Activated naive CD8-positive, alpha-beta T cell treated with anti-CD3 and anti-CD28 coated beads, Interleukin-2, amount 10 ng/mL, durations not matched to agents 7 days and 5 days (primary cell): Measurements from ENCODE around the gene IRF9. TPM values are rescaled to one million over a fixed set of nuclear protein-coding genes. Genes with fewer than 3 reads are reported as not detected.

Experiments used
- ATAC-seq: fragments of 150-1000 bp; cut with Tn5 transposase; one replicate; pipeline ENCODE4 v1.10.0; 2021; ENCODE audit warnings: low read depth, moderate library complexity
- POLR2A ChIA-PET: fragments of 350-600 bp; sonication (Branson Sonifier 250); formaldehyde crosslinking; loops from one replicate; lab custom pipeline; 2021; ENCODE audit warnings: antibody characterized with exemption; lab: Charles Lee
- DNase-seq: peaks from one replicate; pipeline ENCODE4 v3.0.0; 2021
- H3K27ac Mint-ChIP-seq: one replicate; pipeline ENCODE4 v1.8.0; 2022; ENCODE audit warnings: mild to moderate bottlenecking, mixed read lengths
- H3K27me3 Mint-ChIP-seq: one replicate; pipeline ENCODE4 v1.8.0; 2022; ENCODE audit warnings: mild to moderate bottlenecking, moderate library complexity, mixed read lengths
- H3K36me3 Mint-ChIP-seq: one replicate; pipeline ENCODE4 v1.8.0; 2021; ENCODE audit warnings: mild to moderate bottlenecking, mixed read lengths
- H3K4me1 Mint-ChIP-seq: one replicate; pipeline ENCODE4 v1.8.0; 2021; ENCODE audit warnings: mixed read lengths
- H3K4me3 Mint-ChIP-seq: one replicate; pipeline ENCODE4 v1.8.0; 2022; ENCODE audit warnings: mild to moderate bottlenecking, moderate library complexity, mixed read lengths
- H3K9me3 Mint-ChIP-seq: one replicate; pipeline ENCODE4 v1.8.0; 2021; ENCODE audit warnings: mixed read lengths
- total RNA-seq, 2 experiments: library from RNA; stranded (reverse); gene quantifications; one replicate each; pipeline ENCODE4 v1.2.3, GENCODE V29; 2021

IRF9 gene
- total RNA-seq, 2 experiments from 2014 or later, result 234 to 252 TPM

DNA sequence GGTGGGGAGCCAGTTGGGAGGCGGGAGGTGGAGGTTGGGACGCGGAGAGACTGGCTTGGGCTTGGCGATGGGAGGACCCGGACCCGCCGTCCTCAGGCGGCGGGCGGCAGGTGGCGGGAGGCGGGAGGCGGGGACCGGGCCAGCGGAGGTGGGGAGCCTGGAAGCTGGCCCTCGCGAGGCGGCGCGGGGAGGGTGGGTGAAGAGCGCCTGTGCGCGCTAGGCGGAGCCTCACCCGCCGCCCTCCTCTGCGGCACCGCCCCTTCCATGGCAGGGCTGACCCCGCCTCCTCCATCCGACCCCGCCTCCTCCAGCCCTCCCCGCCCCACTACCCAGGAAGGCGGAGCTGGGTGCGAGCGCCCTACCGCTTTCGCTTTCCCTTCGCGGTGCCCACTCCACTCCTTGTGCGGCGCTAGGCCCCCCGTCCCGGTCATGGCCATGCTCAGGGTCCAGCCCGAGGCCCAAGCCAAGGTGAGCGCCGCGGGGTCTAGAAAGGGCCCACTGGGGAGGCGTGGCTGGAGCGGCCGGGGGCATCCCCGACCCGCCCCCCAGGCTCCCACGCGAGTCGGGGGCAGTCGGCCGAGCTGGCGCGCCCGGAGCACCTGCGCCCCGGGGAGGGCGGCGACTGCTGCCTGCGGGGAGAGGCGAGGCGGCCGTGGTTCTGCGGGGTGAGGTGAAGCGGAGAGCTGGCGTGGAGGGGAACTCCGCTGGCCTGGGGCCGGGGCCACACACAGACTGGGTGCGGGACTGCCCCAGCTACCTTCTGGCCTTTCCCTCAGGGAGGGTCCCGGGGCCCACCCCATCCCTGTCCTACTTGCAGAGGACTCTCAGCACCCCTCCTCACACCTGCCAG, 25.0 kb upstream of the IRF9 start, which contains the start of gene PSME1:
Gene PSME1 (plus strand): TSS at position 361 of the 850 bp plus-strand sequence. CDS start 69 bp downstream, at position 430.
- H3K27ac Mint-ChIP-seq, result peak within 1 kb of the TSS; percentile 94
- peaks cover 40% of the 10 kb centered on the region for H3K36me3 Mint-ChIP-seq
- peak; percentile 87 for ATAC-seq
- no peaks in the 10 kb centered on the region for H3K9me3 Mint-ChIP-seq
- H3K27me3 Mint-ChIP-seq, result no peaks in the 10 kb centered on the region
- H3K4me3 Mint-ChIP-seq, result peak within 1 kb of the TSS; percentile 96
- POLR2A ChIA-PET, result interaction anchor here (0.5 to 7.5 kb wide), 24 partner anchors 8 to 301 kb away, joined by 3 to 176 read pairs (median 4); partner anchors contain the start of genes CHMP4A, DCAF11, IRF9 and NRL
- peaks cover 51% of the 10 kb centered on the region for H3K4me1 Mint-ChIP-seq
- peak; percentile 97 for DNase-seq

DNA sequence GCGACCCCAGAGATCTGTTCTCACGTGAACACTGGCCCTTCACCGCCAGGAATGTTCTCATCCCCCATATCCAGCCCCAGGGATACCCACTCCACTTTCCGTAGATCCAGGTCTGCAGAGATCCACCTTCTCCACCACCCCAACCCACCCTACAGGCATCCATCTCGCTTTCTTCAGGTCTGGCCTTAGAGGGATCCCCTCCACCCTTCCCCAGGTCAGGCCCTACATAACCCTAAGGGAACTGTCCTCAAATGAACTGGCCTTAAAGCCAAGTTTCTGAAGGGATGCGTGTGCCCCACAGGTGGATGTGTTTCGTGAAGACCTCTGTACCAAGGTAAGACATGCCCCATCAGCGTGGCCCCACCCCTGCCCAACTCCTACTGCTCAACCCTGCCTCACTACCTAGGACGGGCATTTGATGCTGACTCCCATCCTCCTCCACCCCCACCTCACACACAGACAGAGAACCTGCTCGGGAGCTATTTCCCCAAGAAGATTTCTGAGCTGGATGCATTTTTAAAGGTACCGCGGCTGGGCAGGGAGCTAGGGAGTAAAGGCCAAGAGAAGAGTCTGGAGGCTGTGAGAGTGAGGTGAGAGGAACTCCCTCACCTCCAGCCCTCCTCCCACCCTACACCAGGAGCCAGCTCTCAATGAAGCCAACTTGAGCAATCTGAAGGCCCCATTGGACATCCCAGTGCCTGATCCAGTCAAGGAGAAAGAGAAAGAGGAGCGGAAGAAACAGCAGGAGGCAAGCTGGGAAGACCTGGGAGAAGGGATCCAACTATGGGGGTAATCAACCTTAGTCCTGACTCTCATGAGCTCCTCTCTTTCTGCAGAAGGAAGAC, 24.2 kb upstream of the IRF9 start:
- Mint-ChIP-seq H3K4me1 (peaks cover 50% of the 10 kb centered on the region), H3K36me3 (peaks cover 39% of the 10 kb centered on the region)
- POLR2A ChIA-PET, result interaction anchor here (0.9 to 7.5 kb wide), 15 partner anchors 7 to 160 kb away, joined by 3 to 176 read pairs (median 13); partner anchors contain the start of genes CHMP4A, DCAF11, IRF9 and NRL

GRCh38 chr14:24137529-24138395, 23.3 kb upstream of the IRF9 start:
- peaks cover 42% of the 10 kb centered on the region for H3K36me3 Mint-ChIP-seq
- ATAC-seq (no peak), DNase-seq (no peak)
- H3K4me1 Mint-ChIP-seq, result peaks cover 47% of the 10 kb centered on the region
- H3K9me3 Mint-ChIP-seq, result no peaks in the 10 kb centered on the region
- POLR2A ChIA-PET, result interaction anchor here (1.2 to 7.5 kb wide), 11 partner anchors 9 to 76 kb away, joined by 3 to 176 read pairs (median 17); partner anchors contain the start of genes CHMP4A, DCAF11, IRF9 and NRL
- peak overlapping the region; percentile 100 for H3K4me3 Mint-ChIP-seq
- H3K27me3 Mint-ChIP-seq, result no peaks in the 10 kb centered on the region
- peak overlapping the region; percentile 94 for H3K27ac Mint-ChIP-seq

More for the DNA sequence above, 24.2 kb upstream of the IRF9 start:
- H3K9me3 Mint-ChIP-seq, result no peaks in the 10 kb centered on the region
- peak overlapping the region; percentile 94 for H3K27ac Mint-ChIP-seq
- DNase-seq (no peak), ATAC-seq (no peak)
- no peaks in the 10 kb centered on the region for H3K27me3 Mint-ChIP-seq
- peak overlapping the region; percentile 96 for H3K4me3 Mint-ChIP-seq

- H3K36me3 Mint-ChIP-seq, result peaks cover 47% of the 10 kb centered on the region
- ATAC-seq (no peak), DNase-seq (no peak)
- no peaks in the 10 kb centered on the region for H3K9me3 Mint-ChIP-seq
- H3K4me3 Mint-ChIP-seq, result peak overlapping the region; percentile 100
- no peaks in the 10 kb centered on the region for H3K27me3 Mint-ChIP-seq
- peak overlapping the region; percentile 76 for H3K27ac Mint-ChIP-seq
- POLR2A ChIA-PET, result interaction anchor here (0.6 to 7.5 kb wide), 5 partner anchors 8 to 57 kb away, joined by 3 to 176 read pairs (median 94); partner anchors contain the start of genes DCAF11, IRF9, NRL and PSME2
- peaks cover 52% of the 10 kb centered on the region for H3K4me1 Mint-ChIP-seq
Measured at GRCh38 chr14:24138396-24139271, 22.4 kb upstream of the IRF9 start.

DNA sequence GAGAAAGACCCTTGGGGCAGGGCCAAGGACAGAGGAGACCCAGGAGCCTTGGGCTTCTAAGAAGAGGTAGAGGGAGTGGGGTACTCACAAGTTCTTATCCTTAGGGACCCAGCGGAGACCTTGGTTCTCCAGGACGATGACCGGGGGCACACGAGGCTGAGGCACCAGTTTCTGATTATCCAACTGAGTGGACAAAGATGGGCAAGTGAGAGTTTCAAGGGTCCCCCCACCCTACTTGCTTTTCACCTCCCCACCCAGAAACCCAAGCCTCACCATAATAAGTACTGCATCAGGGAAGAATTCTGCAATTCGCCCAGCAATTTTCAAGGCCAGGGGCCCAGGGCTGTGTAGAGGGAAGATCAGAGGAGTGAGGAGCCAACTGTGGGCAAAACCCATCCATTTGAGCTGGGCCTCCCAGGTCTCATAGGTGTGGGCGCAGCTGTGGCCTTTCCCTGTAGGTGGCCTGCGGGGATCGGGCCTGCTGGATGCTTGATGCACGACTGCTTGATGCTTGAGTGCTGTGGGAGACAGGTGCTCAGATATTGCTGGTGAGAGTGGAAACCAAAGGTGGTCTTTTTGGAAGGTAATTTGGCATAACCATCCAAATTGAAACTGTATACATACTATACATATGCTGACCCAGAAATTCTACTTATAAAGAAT, 21.7 kb upstream of the IRF9 start:
- H3K4me1 Mint-ChIP-seq, result peaks cover 58% of the 10 kb centered on the region
- peak overlapping the region; percentile 100 for H3K4me3 Mint-ChIP-seq
- H3K27me3 Mint-ChIP-seq, result no peaks in the 10 kb centered on the region
- POLR2A ChIA-PET, result interaction anchor here (0.6 to 14.1 kb wide), 7 partner anchors 8 to 106 kb away, joined by 3 to 347 read pairs (median 94); partner anchors contain the start of genes DCAF11, IRF9, NRL and PSME2
- H3K36me3 Mint-ChIP-seq, result peaks cover 49% of the 10 kb centered on the region
- H3K9me3 Mint-ChIP-seq, result no peaks in the 10 kb centered on the region
- DNase-seq (no peak), ATAC-seq (no peak)
- H3K27ac Mint-ChIP-seq, result peak overlapping the region; percentile 76

- Mint-ChIP-seq H3K27me3 (no peaks in the 10 kb centered on the region), H3K36me3 (peaks cover 57% of the 10 kb centered on the region), H3K9me3 (no peaks in the 10 kb centered on the region), H3K4me3 (peak within 1 kb of the TSS; percentile 100), H3K4me1 (peaks cover 63% of the 10 kb centered on the region), H3K27ac (peak within 1 kb of the TSS; percentile 98)
- peak; percentile 91 for ATAC-seq
- POLR2A ChIA-PET, result interaction anchor here (0.5 to 14.1 kb wide), 18 partner anchors 9 to 102 kb away, joined by 3 to 347 read pairs (median 6); partner anchors contain the start of genes CHMP4A, DCAF11, IRF9 and MDP1
- DNase-seq, result peak; percentile 96
Measured at GRCh38 chr14:24141097-24141880, 19.8 kb upstream of the IRF9 start, which contains the start of gene EMC9. Gene EMC9, minus strand, starts transcription at chr14:24141591. Its CDS starts 287 bp downstream, at chr14:24141304.

- Mint-ChIP-seq H3K27ac (peak overlapping the region; percentile 54), H3K4me1 (peaks cover 51% of the 10 kb centered on the region), H3K9me3 (no peaks in the 10 kb centered on the region), H3K4me3 (peak overlapping the region; percentile 7), H3K36me3 (peaks cover 47% of the 10 kb centered on the region), H3K27me3 (no peaks in the 10 kb centered on the region)
- DNase-seq, result no peak
- ATAC-seq, result no peak
- POLR2A ChIA-PET, result interaction anchor here (0.9 to 14.1 kb wide), 3 partner anchors 7 to 29 kb away, joined by 4 to 347 read pairs (median 4); partner anchors contain the start of genes DCAF11, IRF9, NRL and PSME1
Measured at GRCh38 chr14:24143511-24143910, 17.6 kb upstream of the IRF9 start.

GRCh38 chr14:24144451-24144850, 16.6 kb upstream of the IRF9 start:
- DNase-seq (no peak), ATAC-seq (no peak)
- Mint-ChIP-seq H3K27ac (peak overlapping the region; percentile 44), H3K4me3 (peak overlapping the region; percentile 56), H3K27me3 (no peaks in the 10 kb centered on the region), H3K4me1 (peaks cover 51% of the 10 kb centered on the region), H3K9me3 (no peaks in the 10 kb centered on the region), H3K36me3 (peaks cover 41% of the 10 kb centered on the region)
- POLR2A ChIA-PET, result interaction anchor here (1.0 to 14.1 kb wide), 4 partner anchors 8 to 21 kb away, joined by 4 to 347 read pairs (median 18); partner anchors contain the start of genes IRF9 and PSME1

DNA sequence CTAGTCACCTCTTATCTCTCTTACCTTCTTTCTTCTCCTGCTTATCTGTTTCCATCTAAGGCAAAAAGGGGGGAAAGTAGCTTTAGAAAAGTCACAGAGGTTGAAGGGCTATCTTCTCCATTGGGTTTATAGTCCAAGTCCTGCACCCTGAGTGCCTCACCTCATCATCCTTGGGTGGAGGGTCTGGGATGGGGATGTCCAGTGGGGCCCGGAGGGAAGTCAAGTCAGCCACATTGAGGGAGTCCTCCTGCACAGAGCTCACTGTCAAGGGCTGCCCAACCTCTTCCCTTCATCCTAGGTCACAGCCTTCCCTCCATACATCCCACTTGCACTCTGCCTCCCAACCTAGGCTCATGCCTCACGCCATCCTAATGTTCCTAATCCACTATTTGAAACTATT, 15.8 kb upstream of the IRF9 start:
- Mint-ChIP-seq H3K4me1 (peaks cover 53% of the 10 kb centered on the region), H3K27ac (peak overlapping the region; percentile 96)

More for the DNA sequence above, 15.8 kb upstream of the IRF9 start:
- ATAC-seq (no peak), DNase-seq (no peak)
- POLR2A ChIA-PET, result interaction anchor here (2.3 to 14.1 kb wide), 10 partner anchors 8 to 97 kb away, joined by 9 to 347 read pairs (median 21); partner anchors contain the start of genes DCAF11, IRF9, NRL and PCK2
- Mint-ChIP-seq H3K36me3 (peaks cover 40% of the 10 kb centered on the region), H3K27me3 (no peaks in the 10 kb centered on the region), H3K9me3 (no peaks in the 10 kb centered on the region), H3K4me3 (peak overlapping the region; percentile 94)
